NCI-H2081 treated with DMSO at 0.1 percent for 48 hours (cell line): ENCODE data around the gene ST3GAL3.
"Not testable (repeated sequence)": the region's sequence is repeated elsewhere in the genome, so short reads cannot be mapped to it uniquely, and the experiment has no call there.

Source experiments
- DNase-seq: peaks from one replicate; lab custom pipeline; 2025; lab: John Stamatoyannopoulos, UW

Gene ST3GAL3

DNA sequence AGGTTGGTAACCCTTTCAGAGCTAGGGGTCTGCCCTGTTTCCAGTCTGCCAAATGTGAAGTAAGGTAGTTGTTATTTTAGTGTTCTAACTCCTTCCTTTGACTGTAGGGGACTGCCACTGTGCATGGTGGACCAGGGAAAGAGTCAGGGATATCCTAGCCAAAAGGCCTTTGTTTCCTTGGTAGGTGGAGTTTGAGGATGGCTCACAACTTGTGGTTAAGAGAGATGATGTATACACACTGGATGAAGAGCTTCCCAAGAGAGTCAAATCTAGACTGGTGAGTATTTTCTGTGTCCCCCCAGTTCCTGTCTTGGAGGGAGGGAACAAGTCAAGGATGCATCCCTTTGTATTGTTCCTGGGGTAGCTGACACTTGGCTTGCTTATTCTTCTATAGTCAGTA is 3.5 kb upstream of the ST3GAL3 start:
- no peak for DNase-seq

- DNase-seq: no peak
These were observed 2.5 kb upstream of the ST3GAL3 start for GRCh38 chr1:43704838-43705237.

- DNase-seq: no peak
These were observed 2.0 kb upstream of the ST3GAL3 start for GRCh38 chr1:43705334-43705733.

GRCh38 chr1:43705982-43706597 is 1.2 kb upstream of the ST3GAL3 start:
- DNase-seq: no peak

DNA sequence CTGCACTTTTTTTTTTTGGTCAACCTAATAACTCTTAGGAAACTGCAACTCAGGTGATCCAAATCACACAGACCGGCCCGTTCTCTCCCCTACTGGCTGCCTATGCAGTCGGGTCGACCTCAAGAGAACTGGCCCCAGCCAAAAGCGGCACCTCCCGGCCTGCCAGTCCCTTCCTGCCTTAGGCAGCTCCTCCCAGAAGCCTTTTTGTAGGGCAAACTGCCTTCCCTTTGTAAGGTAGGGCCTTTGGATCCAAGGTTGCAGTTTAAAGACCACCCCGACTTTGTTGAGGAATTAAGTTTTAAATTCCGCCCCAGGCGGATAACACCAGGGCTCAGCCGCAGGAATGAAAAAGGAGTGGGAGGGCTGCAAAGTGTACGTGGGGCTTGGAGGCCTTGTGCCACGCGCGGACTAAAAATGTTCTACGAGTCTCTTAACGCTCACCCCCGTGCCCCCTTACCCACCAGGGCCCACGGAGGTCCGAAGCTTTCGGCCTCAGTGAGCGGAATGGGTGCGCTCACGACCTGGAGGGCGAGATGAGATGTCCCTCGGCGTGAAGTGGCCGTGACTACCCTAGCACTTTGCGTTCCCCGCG is 642 bp upstream of the ST3GAL3 start:
- DNase-seq: no peak

DNA sequence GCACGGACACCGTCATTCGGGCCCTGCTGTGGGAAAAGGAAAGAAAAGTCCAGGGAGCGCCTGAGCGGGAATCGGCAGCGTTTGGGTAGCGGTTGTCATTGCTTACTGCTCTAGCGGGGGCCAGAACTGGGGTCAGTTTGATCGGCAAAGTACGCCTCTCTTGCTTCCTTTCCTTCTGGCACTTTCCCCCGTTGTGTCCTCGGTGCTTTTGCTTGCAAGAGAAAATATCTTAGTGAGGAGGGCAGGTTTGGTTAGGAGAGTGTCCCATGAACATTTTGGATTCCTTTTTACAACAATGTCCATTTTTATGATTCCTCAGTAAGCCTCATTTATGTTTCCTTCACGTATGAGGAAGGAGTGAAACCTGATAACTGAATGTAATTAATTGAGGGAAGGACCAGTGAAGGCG is 670 bp downstream of the ST3GAL3 start:
- no peak for DNase-seq

DNA sequence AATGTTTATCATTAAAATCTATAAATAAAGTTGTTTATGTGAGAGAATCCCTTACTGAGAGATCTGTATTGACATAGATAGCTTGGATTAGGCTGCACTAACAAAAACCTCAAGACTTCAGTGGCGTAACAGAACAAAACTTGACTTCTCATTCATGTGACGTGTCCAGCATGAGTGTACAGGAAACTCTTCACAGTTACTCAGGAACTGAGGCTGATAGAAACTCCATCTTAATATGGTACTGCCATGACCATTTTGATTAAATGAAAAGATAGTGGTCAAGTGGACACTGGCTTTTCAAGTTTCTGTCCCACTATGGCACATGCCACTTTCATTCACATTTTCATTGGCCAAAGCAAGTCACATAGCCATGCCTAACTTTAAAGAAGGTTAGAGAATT is 3.7 kb downstream of the ST3GAL3 start:
- no peak for DNase-seq

DNA sequence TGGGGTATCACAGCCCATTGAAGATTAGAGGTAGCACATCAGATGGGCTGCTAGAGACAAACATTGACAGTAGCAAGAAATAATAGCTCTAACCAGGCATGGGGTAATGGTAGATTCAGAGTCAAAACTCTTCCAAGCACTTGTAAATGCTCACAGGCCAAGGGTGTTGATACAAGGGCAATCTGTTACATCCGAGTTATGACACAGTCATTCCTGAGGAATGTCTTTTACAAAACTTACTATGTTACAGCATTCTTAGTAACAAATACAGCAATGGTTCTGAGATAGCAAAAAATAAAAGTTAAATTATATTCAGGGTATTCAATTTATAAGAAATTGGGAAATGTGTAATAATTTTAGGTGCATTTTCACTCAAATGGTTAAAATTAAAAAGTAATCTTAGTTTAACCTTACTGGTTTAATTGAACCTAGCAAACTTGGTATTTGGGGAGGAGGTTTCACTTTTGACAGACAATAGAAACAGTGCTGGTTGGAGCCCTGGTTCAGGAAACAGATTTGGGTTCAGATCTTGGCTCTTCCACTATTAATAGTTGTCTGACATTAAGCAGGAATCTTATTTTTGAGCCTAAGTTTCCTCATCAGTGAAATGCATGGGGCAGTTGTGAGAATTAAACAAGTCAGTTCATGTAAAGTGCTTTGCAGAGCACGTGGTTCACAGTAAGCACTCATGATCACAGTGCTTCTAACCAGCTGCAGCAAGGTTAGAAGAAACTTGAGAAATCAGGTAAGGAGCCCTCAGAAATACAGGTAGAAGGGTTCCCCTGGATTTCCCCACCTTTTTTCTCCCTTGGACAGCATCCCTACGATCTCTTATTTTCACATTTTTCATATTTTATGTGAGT is 4.4 kb downstream of the ST3GAL3 start:
- no peak for DNase-seq

GRCh38 chr1:43716559-43717281 is 9.4 kb downstream of the ST3GAL3 start:
- DNase-seq: no peak

GRCh38 chr1:43719063-43719462 is 11.7 kb downstream of the ST3GAL3 start:
- no peak for DNase-seq

GRCh38 chr1:43719670-43720419 is 12.5 kb downstream of the ST3GAL3 start:
- not testable (repeated sequence) for DNase-seq

- DNase-seq: no peak
These were observed 15.5 kb downstream of the ST3GAL3 start for GRCh38 chr1:43722810-43723209.

DNA sequence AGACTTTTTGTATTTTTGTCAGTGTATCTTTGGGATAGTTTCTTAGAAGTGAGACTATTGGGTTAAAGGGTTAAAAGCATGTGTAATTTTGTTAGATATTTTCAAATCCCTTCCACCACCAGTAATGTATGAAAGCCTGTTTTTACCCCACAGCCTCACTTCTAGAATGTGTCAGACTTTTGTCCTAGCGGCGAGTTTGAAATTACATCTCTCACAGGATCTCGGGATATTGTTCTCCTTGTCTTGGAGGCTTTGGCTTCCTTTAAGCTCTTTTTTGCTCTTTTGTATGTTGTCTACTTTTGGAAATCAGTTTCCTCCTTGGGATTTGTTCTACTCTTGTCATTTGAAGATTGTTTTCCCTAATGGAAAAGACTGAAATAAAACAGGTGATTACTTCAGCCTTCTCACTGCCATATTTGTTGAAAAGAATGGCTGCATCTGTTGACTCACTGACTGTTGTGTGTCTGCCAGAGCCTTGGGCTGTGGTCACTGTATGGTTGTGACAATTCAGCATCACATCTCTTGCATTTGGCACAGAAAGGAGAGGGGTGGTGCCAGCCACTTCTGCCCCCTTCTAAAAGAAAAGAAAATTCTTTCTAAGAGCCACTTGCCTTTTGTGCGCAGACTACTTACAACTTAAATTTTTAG is 22.6 kb downstream of the ST3GAL3 start:
- DNase-seq: no peak

DNA sequence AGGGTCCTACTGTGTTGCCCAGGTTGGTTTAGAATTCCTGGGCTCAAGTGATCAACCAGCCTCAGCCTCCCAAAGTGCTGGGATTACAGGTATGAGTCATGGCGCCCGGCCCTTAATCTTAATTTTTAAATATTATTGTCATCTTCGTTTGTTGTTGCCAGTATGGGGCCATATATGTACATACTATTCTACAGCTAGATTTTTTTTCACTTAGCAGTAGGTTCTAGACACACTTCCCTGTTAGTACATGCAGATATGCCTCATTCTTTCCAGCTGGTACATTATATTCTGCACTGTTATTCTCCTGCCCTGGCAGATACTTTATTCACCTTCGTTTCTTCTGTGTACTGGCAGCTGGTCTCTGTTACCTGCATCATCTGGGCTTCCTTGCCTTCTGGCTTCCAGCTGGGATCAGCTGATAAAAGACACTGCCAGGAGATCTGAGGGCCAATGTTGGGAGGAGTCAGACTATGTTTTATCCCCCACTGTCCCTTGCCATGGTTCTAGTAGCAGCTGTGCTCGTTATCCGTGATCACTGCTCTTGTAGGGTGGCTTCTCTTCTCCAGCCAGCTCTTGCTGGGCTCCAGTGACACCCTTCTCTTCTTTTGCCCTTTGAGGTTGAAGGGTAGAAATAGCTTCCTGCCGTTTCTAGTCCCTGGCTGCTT is 24.7 kb downstream of the ST3GAL3 start:
- no peak for DNase-seq

- no peak for DNase-seq
These were observed 29.5 kb downstream of the ST3GAL3 start for GRCh38 chr1:43736819-43737218.

GRCh38 chr1:43742026-43742425 is 34.7 kb downstream of the ST3GAL3 start:
- DNase-seq: no peak

- DNase-seq: no peak
These were observed 35.9 kb downstream of the ST3GAL3 start for GRCh38 chr1:43743206-43743605.

GRCh38 chr1:43747736-43748135 is 40.4 kb downstream of the ST3GAL3 start:
- DNase-seq: no peak

DNA sequence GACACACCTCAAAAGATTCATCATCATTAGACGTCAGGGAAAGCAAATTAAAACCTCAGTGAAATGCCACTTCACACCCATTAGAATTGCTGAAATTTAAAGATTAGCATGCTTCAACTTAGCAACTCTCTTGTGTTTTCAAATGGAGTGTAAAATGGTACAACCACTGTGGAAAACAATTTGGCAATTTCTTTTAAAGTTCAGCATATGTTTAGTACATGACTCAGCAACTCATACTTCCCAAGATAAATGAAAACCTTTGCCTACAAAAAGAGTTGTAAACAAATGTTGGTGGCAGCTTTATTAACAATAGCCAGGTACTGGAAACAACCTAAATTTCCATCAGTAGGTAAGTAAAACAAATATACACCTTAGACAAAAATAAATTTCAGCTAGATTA is 42.7 kb downstream of the ST3GAL3 start:
- DNase-seq: no peak

DNA sequence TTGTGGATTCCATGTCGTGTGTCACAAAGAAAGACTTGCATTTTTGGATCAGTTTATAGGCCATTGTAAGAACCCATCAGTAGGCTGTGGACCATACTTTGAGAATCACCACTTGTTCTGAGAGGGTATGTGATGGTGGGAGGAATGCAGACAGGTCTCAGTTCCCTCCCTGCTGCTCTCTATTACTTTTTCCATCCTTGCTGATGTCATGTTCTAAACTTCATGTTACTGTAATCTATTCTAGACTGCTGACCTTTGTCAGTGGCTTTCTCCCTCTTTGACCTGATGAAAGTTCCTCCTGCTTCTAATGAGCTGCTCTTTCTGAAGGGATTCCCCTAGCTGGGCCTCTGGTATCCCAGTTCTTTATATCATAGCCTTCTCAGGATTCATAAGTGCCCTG is 46.1 kb downstream of the ST3GAL3 start:
- DNase-seq: no peak

- no peak for DNase-seq
These were observed 47.6 kb downstream of the ST3GAL3 start for GRCh38 chr1:43754892-43755291.
